HCT116 (cell line): ENCODE measurements around the gene ZNF618. TPM values are rescaled to one million over a fixed set of nuclear protein-coding genes. Genes with fewer than 3 reads are reported as not detected.
"Not testable (repeated sequence)": the region's sequence is repeated elsewhere in the genome, so short reads cannot be mapped to it uniquely, and the experiment has no call there.

ENCODE experiments used
- ATAC-seq: fragments of 200-7000 bp; cut with Tn5 transposase; 2 replicates; pipeline ENCODE4 v1.9.1; 2020; ENCODE audit warnings: mild to moderate bottlenecking, moderate library complexity
- BruUV-seq: library from RNA; stranded (reverse); fragments of 400-500 nt; replicated peaks from 2 replicates; lab custom pipeline; 2021; lab: Mats Ljungman, UMichigan
- CTCF ChIA-PET: fragments of 300-600 bp; sonication (Branson Sonifier 250); formaldehyde crosslinking; loops from one replicate; lab custom pipeline; 2021; ENCODE audit warnings: antibody characterized with exemption; lab: Charles Lee
- POLR2A ChIA-PET: fragments of 300-600, 350-600 bp; sonication (Branson Sonifier 250); formaldehyde crosslinking; loops from one replicate; lab custom pipeline; 2021; ENCODE audit warnings: antibody characterized with exemption; lab: Charles Lee
- RAD21 ChIA-PET, 2 experiments: fragments of 300-600 bp; sonication (Branson Sonifier 250); formaldehyde crosslinking; loops; one replicate each; lab custom pipeline; 2023; ENCODE audit warnings: low total read pairs in 2 of 2; ENCODE audit not compliant: uncharacterized antibody in 2 of 2, unreplicated experiment in 2 of 2, low non-redundant PET in 1 of 2; lab: Charles Lee
- DNase-seq: peaks from one replicate; pipeline ENCODE4 v3.0.0-alpha.2; 2010; ENCODE audit warnings: low read depth, low spot score
- H2AFZ ChIP-seq: fragments of 200-600 bp; shearing (Covaris generic), sonication (generic); 2 replicates; pipeline ENCODE4 v1.6.1; 2017; ENCODE audit warnings: low read depth, mixed run types, mixed read lengths, antibody characterized with exemption, low read length; ENCODE audit not compliant: poor library complexity, severe bottlenecking
- H3K27ac ChIP-seq: 2 replicates; pipeline ENCODE4 v1.5.1; 2012; ENCODE audit warnings: low read depth, low read length
- H3K27me3 ChIP-seq: fragments of 200-600 bp; sonication (generic); 2 replicates; pipeline ENCODE4 v1.6.1; 2016; ENCODE audit warnings: mixed run types, low read length, mixed read lengths; ENCODE audit not compliant: insufficient read depth
- H3K36me3 ChIP-seq, 2 experiments: fragments of 200-500 bp in 1 of 2; fragments of 200-600 bp in 1 of 2; sonication (Bioruptor generic) in 1 of 2; sonication (generic) in 1 of 2; 2 replicates each; pipeline versions ENCODE4 v1.5.1 to v1.6.1; 2014 to 2016; ENCODE audit warnings: low read length in 2 of 2, inconsistent platforms in 1 of 2, mixed read lengths in 1 of 2, mixed run types in 1 of 2; ENCODE audit not compliant: insufficient read depth in 2 of 2, control insufficient read depth in 1 of 2
- H3K4me1 ChIP-seq, 2 experiments: fragments of 200-600 bp in 1 of 2; sonication (generic) in 1 of 2; 2 replicates each; pipeline versions ENCODE4 v1.5.1 to v1.6.1; 2012 to 2017; ENCODE audit warnings: low read length in 2 of 2, inconsistent platforms in 1 of 2, mild to moderate bottlenecking in 1 of 2, mixed read lengths in 1 of 2, mixed run types in 1 of 2, moderate library complexity in 1 of 2; ENCODE audit not compliant: insufficient read depth in 2 of 2, control insufficient read depth in 1 of 2
- H3K4me2 ChIP-seq: fragments of 200-600 bp; sonication (generic); 2 replicates; pipeline ENCODE4 v1.6.1; 2017; ENCODE audit warnings: mixed run types, low read length, mixed read lengths
- H3K4me3 ChIP-seq, 2 experiments: fragments of 200-600 bp in 1 of 2; sonication (generic) in 1 of 2; replicated peaks in 1 of 2; 2 replicates each; pipeline ENCODE4 v1.5.1; 2011 to 2016; ENCODE audit warnings: low read length in 2 of 2, control low read depth in 1 of 2, low read depth in 1 of 2, mild to moderate bottlenecking in 1 of 2, mixed read lengths in 1 of 2, mixed run types in 1 of 2
- H3K79me2 ChIP-seq: fragments of 200-600 bp; sonication (generic); 2 replicates; pipeline ENCODE4 v1.6.1; 2017; ENCODE audit warnings: mild to moderate bottlenecking, mixed run types, low read length, moderate library complexity, mixed read lengths; ENCODE audit not compliant: insufficient read depth
- H3K9ac ChIP-seq: fragments of 200-600 bp; sonication (generic); 2 replicates; pipeline ENCODE4 v1.6.1; 2016; ENCODE audit warnings: low read length, mixed read lengths
- H3K9me2 ChIP-seq: fragments of 200-600 bp; sonication (generic), shearing (Covaris generic); 2 replicates; pipeline ENCODE4 v1.6.1; 2017; ENCODE audit warnings: mixed run types, mild to moderate bottlenecking, moderate library complexity; ENCODE audit not compliant: insufficient read depth
- H3K9me3 ChIP-seq, 2 experiments: fragments of 200-500 bp in 1 of 2; fragments of 200-600 bp in 1 of 2; sonication (Bioruptor generic) in 1 of 2; sonication (generic) in 1 of 2; 2 replicates each; pipeline ENCODE4 v1.6.1; 2014 to 2017; ENCODE audit warnings: low read length in 2 of 2, mixed read lengths in 2 of 2, inconsistent platforms in 1 of 2, low read depth in 1 of 2, mild to moderate bottlenecking in 1 of 2, mixed run types in 1 of 2, moderate library complexity in 1 of 2; ENCODE audit not compliant: control insufficient read depth in 1 of 2, insufficient read depth in 1 of 2
- H4K20me1 ChIP-seq: fragments of 200-600 bp; sonication (generic), shearing (Covaris generic); 2 replicates; pipeline ENCODE4 v1.6.1; 2017; ENCODE audit warnings: mixed run types, mild to moderate bottlenecking, moderate library complexity; ENCODE audit not compliant: insufficient read depth
- CBX3 ChIP-seq: IDR thresholded peaks from 2 replicates; pipeline ENCODE4 v1.6.1; 2012; ENCODE audit warnings: low read depth
- JUND ChIP-seq: IDR thresholded peaks from 2 replicates; pipeline ENCODE4 v1.6.1; 2012
- POLR2AphosphoS5 ChIP-seq: IDR thresholded peaks from 2 replicates; pipeline ENCODE4 v1.6.1; 2011; ENCODE audit warnings: mild to moderate bottlenecking, low read depth, low read length, moderate library complexity
- TCF7L2 ChIP-seq: IDR thresholded peaks from 2 replicates; pipeline ENCODE4 v1.7.0; 2011; ENCODE audit warnings: borderline replicate concordance, inconsistent platforms; ENCODE audit not compliant: insufficient read depth, insufficient read length; ENCODE audit errors: extremely low read depth
- YY1 ChIP-seq: IDR thresholded peaks from 2 replicates; pipeline ENCODE4 v1.6.1; 2011; ENCODE audit warnings: low read length, low read depth, moderate library complexity, mild to moderate bottlenecking; ENCODE audit not compliant: insufficient replicate concordance; ENCODE audit errors: extremely low read depth
- ZFX ChIP-seq: fragments of 450-650 bp; IDR thresholded peaks from 2 replicates; pipeline ENCODE4 v1.6.1; 2017
- intact Hi-C: fragments of 100-400 bp; cut with micrococcal nuclease; formaldehyde crosslinking; loops from 2 replicates; pipeline ENCODE4 v1.10.0; 2022
- total RNA-seq: library from RNA; stranded (reverse); gene quantifications from one replicate; pipeline ENCODE4 v1.2.1, GENCODE V29; 2021; ENCODE audit not compliant: unreplicated experiment

The ZNF618 gene
- total RNA-seq, 1 experiment from 2014 or later: 13.5 TPM

DNA sequence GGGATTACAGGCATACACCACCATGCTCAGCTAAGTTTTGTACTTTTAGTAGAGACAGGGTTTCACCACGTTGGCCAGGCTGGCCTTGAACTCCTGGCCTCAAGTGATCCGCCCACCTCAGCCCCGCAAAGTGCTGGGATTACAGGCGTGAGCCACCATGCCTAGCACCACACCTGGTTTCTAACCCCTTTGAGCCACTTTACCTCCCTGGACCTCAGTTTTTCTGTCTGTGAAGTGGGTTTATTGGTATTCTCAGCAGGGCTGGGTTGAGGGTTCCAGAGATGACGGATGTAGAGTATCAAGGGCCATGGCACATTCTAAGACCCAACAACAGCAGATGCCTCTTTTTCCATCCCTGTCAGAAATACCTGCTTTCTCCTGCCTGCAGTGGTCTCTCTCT is 163.4 kb downstream of the ZNF618 start:
- Histone ChIP-seq H3K27me3 (no peaks in the 10 kb centered on the region), H3K79me2 (no peaks in the 10 kb centered on the region), H3K4me3 (no peak overlapping the region), H3K9me2 (no peaks in the 10 kb centered on the region), H3K36me3 (no peaks in the 10 kb centered on the region), H3K27ac (no peak overlapping the region), H3K9ac (no peak overlapping the region), H4K20me1 (no peaks in the 10 kb centered on the region), H3K4me1 (no peaks in the 10 kb centered on the region), H2AFZ (no peak overlapping the region), H3K9me3 (no peaks in the 10 kb centered on the region), H3K4me2 (no peak overlapping the region)
- RAD21 ChIA-PET: no interaction called here
- ATAC-seq (no peak), DNase-seq (no peak)
- intact Hi-C loops: no loop called here
- no TSS peak for BruUV-seq
- POLR2A ChIA-PET: no interaction called here
- CTCF ChIA-PET: interaction anchor here (1.2 kb wide), 1 partner anchor 8 kb away, joined by 4 read pairs; no protein-coding TSS in a partner anchor
- TF ChIP-seq YY1: no peak
- TF ChIP-seq POLR2AphosphoS5: no peak
- no peak for TF ChIP-seq JUND
- TF ChIP-seq ZFX: no peak
- TF ChIP-seq CBX3: no peak
- TF ChIP-seq TCF7L2: no peak

DNA sequence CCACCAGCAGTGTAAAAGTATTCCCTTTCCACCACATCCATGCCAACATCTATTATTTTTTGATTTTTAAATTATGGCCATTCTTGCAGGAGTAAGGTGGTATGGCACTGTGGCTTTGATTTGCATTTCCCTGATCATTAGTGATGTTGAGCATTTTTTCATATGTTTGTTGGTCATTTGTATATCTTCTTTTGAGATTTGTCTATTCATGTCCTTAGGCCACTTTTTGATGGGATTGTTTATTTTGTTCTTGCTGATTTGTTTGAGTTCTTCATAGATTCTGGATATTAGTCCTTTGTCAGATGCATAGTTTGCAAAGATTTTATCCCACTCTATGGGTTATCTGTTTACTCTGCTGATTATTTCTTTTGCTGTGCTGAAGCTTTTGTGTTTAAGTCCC is 167.6 kb downstream of the ZNF618 start:
- CTCF ChIA-PET, H3K79me2 ChIP-seq, H3K36me3 ChIP-seq, H3K4me3 ChIP-seq, H3K27ac ChIP-seq, POLR2A ChIA-PET, H3K9ac ChIP-seq, H2AFZ ChIP-seq, intact Hi-C loops, H3K9me3 ChIP-seq, BruUV-seq, H3K4me1 ChIP-seq, H4K20me1 ChIP-seq, H3K27me3 ChIP-seq, H3K9me2 ChIP-seq, ATAC-seq, H3K4me2 ChIP-seq, DNase-seq, RAD21 ChIA-PET: not testable (repeated sequence)
